Endothelial cell of umbilical vein (primary cell): ENCODE results near the gene EEF1A1.

Experiments
- CTCF ChIP-seq, 2 donors: IDR thresholded peaks; 1 replicate in 1 of 2; 2 replicates in 1 of 2; pipeline ENCODE4 v1.5.1; 2011; ENCODE audit warnings: low read length in 2 of 2, mild to moderate bottlenecking in 2 of 2, moderate library complexity in 2 of 2, control low read depth in 1 of 2, inconsistent platforms in 1 of 2, low read depth in 1 of 2; ENCODE audit not compliant: insufficient read depth in 1 of 2; ENCODE audit errors: extremely low read depth in 1 of 2
- EZH2 ChIP-seq: IDR thresholded peaks from 2 replicates; pipeline ENCODE4 v1.6.1; 2012; ENCODE audit warnings: borderline replicate concordance, low read depth, mild to moderate bottlenecking, moderate library complexity, low read length, inconsistent platforms; ENCODE audit not compliant: severe bottlenecking
- FOS ChIP-seq: IDR thresholded peaks from 2 replicates; pipeline ENCODE4 v1.6.1; 2011; ENCODE audit warnings: mild to moderate bottlenecking, low read length, moderate library complexity, borderline replicate concordance; ENCODE audit not compliant: insufficient read depth
- JUN ChIP-seq: IDR thresholded peaks from 2 replicates; pipeline ENCODE4 v1.6.1; 2011; ENCODE audit warnings: borderline replicate concordance, low read depth; ENCODE audit not compliant: insufficient read length, insufficient read depth
- MAX ChIP-seq: IDR thresholded peaks from 2 replicates; pipeline ENCODE4 v1.6.1; 2011; ENCODE audit not compliant: insufficient read depth, insufficient read length
- MYC ChIP-seq: IDR thresholded peaks from one replicate; pipeline ENCODE4 v1.6.1; 2011; ENCODE audit warnings: mild to moderate bottlenecking, low read depth, low read length
- POLR2A ChIP-seq: IDR thresholded peaks from 2 replicates; pipeline ENCODE4 v1.6.1; 2012; ENCODE audit warnings: low read depth, mild to moderate bottlenecking, control low read depth, low read length
- POLR2AphosphoS5 ChIP-seq: IDR thresholded peaks from 2 replicates; pipeline ENCODE4 v1.6.1; 2012; ENCODE audit warnings: low read depth, mild to moderate bottlenecking, control low read depth, low read length, moderate library complexity; ENCODE audit not compliant: insufficient read depth

- TF ChIP-seq CTCF (IDR thresholded peaks at IDR 0.05; ENCODE audit: extremely low read depth in 1 of 2, insufficient read depth in 1 of 2, low read depth in 1 of 2, low read length in 2 of 2), result no peak
- no peak for TF ChIP-seq EZH2
- no peak for TF ChIP-seq POLR2AphosphoS5
- TF ChIP-seq POLR2A, result no peak
- TF ChIP-seq MAX, result no peak
- TF ChIP-seq JUN, result no peak
- TF ChIP-seq FOS, result no peak
- no peak for TF ChIP-seq MYC
Measured at GRCh38 chr6:73566954-73567591, 46.2 kb upstream of the EEF1A1 start.
